CD4-positive, alpha-beta T cell treated with Interleukin-15 for 4 hours (primary cell): Measurements from ENCODE around the gene INAVA.
"Not testable (repeated sequence)": the region's sequence is repeated elsewhere in the genome, so short reads cannot be mapped to it uniquely, and the experiment has no call there.

Experiments used
- DNase-seq: peaks from one replicate; pipeline ENCODE4 v3.0.0-alpha.2; 2020; ENCODE audit warnings: low spot score

The INAVA gene

DNA sequence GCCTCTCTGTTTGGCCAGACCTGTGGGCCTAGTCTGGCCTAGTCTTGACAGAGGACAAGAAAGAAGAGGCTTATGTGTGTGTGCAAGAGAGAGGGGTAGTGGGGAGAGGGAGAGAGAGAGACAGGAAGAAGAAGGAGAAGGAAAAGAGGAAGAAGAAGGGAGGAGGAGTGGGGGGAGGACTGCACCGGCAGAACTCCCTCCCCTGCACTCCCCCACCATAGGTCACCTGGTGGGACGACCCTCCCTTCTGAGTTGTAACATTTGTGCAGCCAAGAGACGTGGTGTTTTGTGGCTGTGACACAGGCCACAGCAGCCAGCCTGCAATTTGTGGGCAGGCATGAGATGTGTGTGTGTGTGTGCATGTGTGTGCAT is 4.3 kb downstream of the INAVA start:
- no peak for DNase-seq

DNA sequence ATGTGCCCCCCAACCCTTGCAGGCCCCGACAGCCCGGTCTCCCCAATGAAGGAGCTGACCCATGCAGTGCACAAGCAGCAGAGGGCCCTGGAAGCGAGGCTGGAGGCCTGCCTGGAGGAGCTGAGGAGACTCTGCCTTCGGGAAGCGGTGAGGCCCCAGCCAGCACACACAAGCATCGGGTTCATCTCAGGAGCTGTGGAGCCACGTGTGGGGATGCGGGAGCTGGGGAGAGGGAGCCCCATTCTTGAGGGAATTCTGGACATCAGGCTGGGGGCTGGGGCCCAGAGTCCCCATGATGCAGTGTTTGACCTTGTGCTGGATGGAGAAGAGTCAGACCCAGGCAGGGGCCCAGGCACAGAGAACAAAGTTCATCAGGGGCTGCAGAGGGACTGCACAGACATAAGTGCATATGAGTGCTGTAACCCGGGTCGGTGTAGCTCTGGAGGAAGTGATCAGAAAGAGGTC is 4.8 kb downstream of the INAVA start:
- DNase-seq: no peak

- DNase-seq: no peak
Observed at GRCh38 chr1:200899954-200900867, 5.5 kb downstream of the INAVA start.

DNA sequence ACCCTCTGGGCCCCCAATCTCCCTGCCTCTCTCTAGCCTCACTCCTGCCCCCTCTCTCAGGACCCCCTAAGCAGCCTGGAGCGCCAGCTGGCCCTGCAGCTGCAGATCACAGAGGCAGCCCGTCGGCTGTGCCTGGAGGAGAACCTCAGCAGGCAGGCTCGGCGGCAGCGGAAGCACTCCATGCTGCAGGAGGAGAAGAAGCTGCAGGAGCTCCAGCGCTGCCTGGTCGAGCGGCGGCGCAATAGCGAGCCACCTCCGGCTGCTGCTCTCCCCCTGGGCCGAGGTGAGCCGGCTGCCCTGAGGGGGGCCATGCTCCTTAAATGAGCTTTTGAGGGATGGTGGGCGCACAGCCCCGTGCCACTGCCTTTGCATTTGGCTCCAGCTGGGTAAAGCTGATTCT is 6.2 kb downstream of the INAVA start:
- no peak for DNase-seq

DNA sequence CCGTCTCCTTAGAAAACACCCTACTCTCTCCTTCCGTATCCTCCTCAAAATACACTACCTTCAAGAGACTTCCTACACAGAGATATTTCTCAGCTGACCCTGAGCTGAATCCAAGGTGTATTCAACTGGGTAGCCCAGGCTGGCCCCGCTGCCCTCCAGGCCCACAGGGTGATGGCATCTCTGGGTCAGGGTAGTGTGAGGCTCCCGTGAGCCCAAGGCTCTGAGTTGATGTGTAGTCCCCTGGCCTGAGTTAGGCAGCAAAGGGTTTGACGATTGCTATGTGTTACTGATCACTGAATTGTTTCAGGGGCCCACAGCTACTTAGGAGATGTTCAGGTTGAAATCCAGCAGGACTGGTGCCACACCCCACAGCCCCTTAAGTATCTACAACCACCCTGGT is 6.7 kb downstream of the INAVA start:
- no peak for DNase-seq

DNA sequence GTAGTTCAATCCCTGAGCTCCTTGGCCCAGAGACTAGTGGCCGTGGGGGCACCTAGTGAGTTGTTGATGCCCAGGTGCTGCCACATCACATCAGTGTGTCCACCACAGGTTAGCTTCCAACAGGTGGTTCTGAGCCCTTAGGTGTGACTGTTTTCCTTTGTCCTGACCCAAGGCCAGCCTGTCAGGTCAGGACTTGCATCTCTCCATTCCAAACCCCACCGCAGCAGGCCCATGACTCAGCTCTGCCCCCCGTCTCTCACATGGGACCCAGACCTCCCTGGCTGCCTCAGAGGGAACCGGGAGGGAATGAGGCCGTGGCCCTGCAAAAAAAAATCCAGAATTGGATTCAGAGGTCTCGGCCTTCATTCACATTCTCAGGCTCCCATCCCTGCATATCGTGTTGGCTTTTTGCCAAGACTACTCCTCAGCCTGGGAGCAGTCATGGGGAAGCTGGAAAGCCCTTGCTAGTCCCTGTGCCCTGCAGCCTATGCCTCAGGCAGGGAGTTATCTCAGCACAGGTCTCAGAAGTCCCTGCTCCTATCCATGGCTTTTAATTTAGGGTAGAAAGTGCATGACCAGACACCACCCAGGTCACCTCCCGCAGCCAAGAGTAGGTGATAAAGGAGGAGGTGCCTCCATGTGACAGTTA is 7.2 kb downstream of the INAVA start:
- no peak for DNase-seq

GRCh38 chr1:200903793-200904192 is 9.1 kb downstream of the INAVA start:
- no peak for DNase-seq

DNA sequence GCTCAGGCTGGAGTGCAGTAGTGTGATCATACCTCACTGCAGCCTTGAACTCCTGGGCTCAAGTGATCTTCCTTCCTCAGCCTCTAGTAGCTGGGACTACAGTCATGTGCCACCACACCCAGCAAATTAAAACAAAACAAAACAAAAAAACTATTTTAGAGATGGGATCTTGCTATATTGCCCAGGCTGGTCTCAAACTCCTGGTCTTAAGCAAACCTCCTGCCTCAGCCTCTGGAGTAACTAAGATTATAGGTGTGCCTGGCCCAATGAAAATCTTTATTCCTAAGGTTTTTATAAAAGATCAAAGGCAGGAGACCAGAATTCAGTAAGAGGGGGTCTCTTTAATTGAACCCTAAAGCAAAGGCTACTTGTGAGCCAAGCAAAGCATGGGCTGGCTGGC is 10.1 kb downstream of the INAVA start:
- no peak for DNase-seq

- DNase-seq: peak; percentile 77
Observed at GRCh38 chr1:200905411-200906052, 10.8 kb downstream of the INAVA start.

DNA sequence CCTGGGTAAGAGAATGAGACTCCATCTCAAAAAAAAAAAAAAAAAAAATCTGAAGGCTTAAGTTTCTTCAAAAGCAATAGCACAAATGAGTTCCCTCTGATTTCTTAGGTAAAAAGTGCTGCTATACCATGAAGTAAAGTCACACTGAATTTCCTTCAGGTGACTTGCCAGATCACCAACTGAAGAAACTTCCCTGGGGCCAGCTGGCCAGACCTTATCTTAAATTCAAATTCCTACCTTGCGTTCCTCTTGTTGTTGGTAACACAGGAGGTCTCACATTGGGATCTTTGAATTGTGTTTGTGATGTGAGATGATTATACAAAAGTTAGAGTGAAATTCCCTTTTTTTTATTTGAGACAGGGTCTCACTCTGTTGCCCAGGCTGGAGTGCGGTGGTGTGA is 11.8 kb downstream of the INAVA start:
- DNase-seq: no peak

GRCh38 chr1:200907611-200908097 is 13.0 kb downstream of the INAVA start:
- no peak for DNase-seq

DNA sequence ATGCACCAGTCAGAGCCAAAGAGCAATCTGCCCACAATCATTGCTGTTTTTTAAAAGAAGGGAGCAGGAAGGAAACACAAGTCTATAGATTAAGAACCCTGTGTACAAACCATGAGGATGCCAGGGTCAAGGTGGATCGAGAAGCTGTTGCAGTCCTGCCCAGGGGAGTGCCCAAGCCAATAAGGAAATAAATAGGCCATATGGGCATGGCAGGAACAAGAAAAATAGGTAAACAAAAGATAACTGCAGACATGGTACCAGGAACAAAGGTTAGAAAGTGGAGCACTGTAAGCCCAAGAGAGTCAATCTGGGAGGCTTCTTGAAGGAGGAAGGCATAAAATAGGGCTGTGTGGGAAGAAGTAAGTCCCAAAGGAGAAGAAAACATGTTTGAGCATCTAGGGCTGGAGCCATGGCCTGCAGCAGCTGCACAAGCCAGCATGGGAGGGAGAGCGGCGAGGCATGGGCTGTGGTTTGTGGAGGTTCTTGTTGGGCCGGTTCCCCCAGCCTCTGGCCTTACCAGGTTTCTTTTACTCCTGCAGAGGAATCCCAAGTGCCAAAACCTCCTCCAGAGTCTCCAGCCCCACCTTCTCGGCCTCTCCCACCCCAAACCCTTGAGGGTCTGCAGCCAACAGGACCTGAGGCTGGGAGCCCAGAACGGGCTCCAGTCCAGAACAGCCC is 13.6 kb downstream of the INAVA start:
- DNase-seq: no peak

DNA sequence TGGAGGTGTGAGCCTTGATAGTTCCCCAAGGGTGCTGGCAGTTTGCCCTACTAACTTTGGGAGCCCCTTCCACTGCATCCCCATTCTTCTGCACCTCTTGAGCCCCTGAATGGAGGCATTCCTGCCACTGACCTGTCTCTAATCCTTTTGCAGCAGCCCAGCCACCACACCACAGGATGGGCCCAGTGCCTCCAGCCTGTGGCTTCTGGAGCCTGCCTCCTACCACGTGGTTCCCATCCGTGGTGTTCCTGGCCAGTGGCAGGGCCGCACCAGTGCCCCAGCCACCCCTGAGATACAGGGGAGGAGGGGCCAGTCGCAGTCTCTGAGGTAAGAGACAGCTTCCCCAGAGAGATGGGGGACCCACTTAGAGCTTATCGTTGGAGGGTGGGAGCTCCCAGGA is 14.4 kb downstream of the INAVA start:
- DNase-seq: no peak

- no peak for DNase-seq
Observed at GRCh38 chr1:200909757-200910239, 15.1 kb downstream of the INAVA start.

GRCh38 chr1:200911361-200911760 is 16.7 kb downstream of the INAVA start:
- DNase-seq: no peak

DNA sequence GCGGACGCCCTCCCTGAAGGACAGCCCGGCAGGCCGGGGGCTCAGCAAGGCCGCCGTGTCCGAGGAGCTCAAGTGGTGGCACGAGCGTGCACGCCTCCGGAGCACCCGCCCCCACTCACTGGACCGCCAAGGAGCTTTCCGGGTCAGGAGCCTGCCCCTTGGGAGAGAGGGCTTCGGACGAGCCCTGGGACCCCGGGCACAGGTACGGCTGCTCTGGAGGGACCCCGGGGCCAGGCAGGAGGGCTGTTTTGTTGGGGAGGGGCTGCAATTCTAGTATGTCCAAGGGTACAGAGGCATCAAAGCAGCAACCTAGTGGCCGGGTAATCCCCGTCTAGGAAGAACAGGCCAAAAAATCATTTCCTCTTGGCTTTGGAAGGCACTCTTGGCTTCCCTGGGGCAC is 17.2 kb downstream of the INAVA start:
- DNase-seq: not testable (repeated sequence)

DNA sequence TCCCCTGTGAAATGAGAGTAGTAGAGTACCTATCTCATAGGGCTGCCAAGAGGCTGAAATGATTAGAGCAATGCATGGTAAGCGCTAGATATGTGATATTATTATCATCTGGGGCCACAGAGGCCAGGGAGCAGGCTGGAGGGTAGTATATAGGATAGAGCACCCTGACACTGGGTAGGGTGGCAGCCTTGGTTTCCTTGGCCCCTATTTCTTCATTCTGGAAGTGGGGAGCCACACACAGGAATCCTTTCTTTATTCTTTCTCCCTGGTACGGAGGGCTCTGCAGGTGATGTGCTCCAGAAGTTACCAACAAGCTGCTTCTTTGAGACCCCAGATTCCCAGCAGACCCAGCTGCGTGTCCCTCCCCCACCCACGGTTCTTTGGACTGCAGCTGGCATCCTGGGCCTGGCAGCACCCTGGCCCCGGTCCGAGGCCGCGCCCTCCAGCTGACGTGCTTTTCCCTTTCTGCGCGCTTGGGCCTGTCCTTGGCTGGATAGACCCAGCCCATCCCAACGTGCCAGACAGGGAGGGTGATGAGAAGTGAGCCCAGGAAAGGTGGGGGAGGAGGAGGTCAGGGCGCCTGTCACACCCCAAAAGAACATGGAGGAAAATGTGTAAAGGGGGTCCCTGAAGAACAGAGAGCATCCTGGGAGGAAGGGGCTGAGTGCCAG is 18.2 kb downstream of the INAVA start:
- no peak for DNase-seq

- DNase-seq: no peak
Observed at GRCh38 chr1:200916152-200916551, 21.5 kb downstream of the INAVA start.

DNA sequence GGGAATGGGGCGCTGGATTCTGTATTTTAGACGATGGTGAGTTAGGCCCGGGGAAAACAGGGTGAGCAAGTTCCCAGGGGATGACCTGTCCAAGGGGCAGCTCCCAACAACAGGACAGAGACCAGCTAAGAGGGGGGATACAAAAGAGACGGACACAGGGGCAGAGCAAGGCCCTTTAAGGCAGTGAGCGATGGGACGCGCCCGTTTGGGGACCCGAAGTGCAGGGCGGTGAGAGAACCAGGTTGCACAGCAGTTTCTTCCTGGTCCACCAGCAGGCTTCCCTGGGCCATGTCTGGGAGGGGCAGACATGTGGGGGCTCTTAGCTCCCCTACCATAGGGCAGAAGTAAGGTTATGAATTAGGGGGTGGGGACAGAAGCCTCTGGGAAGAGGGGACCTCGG is 22.0 kb downstream of the INAVA start:
- no peak for DNase-seq

DNA sequence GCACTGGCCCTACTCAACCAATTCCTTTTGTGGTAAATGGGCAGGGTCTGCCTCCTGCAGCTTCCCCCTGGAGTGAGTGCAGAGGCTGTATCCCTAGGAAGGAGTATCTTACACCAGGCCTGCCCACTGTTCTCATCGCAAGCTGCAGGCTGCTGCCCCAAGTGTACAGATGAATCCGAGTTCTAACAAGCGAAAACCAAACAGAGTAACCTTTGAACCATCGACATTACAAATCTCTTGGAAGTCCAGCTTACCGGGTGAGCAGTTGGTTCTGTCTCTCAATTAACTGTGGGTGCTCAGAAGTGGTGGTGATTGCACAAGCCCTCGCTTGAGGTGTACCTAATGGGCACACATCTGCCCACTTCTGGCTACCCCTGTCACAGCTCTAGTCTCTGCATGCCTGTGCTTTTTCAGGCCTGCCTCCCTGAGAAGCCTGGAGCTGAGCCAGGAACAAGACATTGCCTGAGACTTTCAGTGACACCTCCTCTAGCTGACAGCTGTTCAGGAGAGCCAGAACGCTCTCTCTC is 22.7 kb downstream of the INAVA start:
- DNase-seq: no peak

DNA sequence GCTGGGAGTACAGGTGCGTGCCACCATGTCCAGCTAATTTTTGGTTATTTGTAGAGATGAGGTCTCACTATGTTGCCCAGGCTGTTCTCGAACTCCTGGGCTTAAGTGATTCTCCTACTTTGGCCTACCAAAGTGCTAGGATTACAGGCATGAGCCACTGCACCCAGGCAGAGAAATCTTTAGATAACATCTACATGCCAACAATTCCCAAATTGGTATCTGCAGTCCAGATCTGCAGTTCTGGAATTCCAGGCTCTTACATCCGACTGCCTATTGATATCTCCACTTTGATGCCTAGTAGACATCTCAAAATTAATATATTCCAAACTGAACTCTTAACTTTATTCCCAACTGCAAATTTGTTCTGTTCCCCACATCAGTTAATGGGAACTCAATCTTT is 23.3 kb downstream of the INAVA start:
- no peak for DNase-seq
